RWPE2 (cell line): ENCODE data around the gene BTG1.

ENCODE experiments used
- ATAC-seq: fragments of 200-7000 bp; cut with Tn5 transposase; 3 replicates; pipeline ENCODE4 v1.9.1; 2021; ENCODE audit warnings: low read depth
- DNase-seq: peaks from one replicate; pipeline ENCODE4 v3.0.0-alpha.2; 2020; ENCODE audit warnings: low spot score
- H3K27ac ChIP-seq: fragments of 450-650 bp; 2 replicates; pipeline ENCODE4 v1.5.1; 2017; ENCODE audit warnings: mild to moderate bottlenecking; ENCODE audit not compliant: poor library complexity, severe bottlenecking
- H3K27me3 ChIP-seq: fragments of 250-450 bp; sonication (Bioruptor Pico); 2 replicates; pipeline ENCODE4 v1.5.1; 2021; ENCODE audit warnings: mild to moderate bottlenecking, moderate library complexity; ENCODE audit not compliant: insufficient read depth, poor library complexity, severe bottlenecking
- H3K36me3 ChIP-seq: fragments of 250-450 bp; sonication (Bioruptor Pico); 2 replicates; pipeline ENCODE4 v1.5.1; 2020; ENCODE audit warnings: low read depth, mild to moderate bottlenecking, moderate library complexity
- H3K4me1 ChIP-seq: fragments of 250-450 bp; sonication (Bioruptor Pico); 2 replicates; pipeline ENCODE4 v1.5.1; 2021; ENCODE audit warnings: mild to moderate bottlenecking, moderate library complexity; ENCODE audit not compliant: insufficient read depth, poor library complexity, severe bottlenecking
- H3K4me3 ChIP-seq: fragments of 250-450 bp; sonication (Bioruptor Pico); 2 replicates; pipeline ENCODE4 v1.5.1; 2021; ENCODE audit warnings: mild to moderate bottlenecking, moderate library complexity; ENCODE audit not compliant: severe bottlenecking
- H3K9me3 ChIP-seq: fragments of 250-450 bp; sonication (Bioruptor Pico); 2 replicates; pipeline ENCODE4 v1.5.1; 2021; ENCODE audit warnings: mild to moderate bottlenecking, moderate library complexity; ENCODE audit not compliant: severe bottlenecking
- TF ChIP-seq, protein P1 (sequence below): fragments of 450-650 bp; IDR thresholded peaks from one replicate; pipeline ENCODE4 v1.5.1; 2017; ENCODE audit warnings: mild to moderate bottlenecking, moderate library complexity; ENCODE audit not compliant: poor library complexity, severe bottlenecking

The BTG1 gene

DNA sequence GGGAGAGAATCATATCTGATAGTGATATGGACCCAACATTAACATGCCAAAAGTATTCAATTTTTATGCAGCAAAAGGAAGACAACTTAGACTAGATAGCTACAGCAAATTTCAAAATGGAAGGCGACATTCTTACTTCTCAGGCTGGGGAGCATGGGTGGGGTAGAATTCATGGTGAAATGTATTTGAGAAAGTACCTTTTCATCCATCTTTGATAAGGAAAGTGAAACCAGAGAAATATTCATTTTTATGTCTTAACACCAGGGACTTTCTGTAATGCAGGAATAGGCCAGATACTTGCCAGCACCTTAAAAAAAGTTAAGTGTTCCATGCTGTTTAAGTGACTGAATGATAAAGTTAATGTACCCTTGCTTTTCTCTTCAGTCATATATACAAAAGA, 13.4 kb downstream of the BTG1 start:
- Histone ChIP-seq H3K27me3 (no peaks in the 10 kb centered on the region), H3K9me3 (no peaks in the 10 kb centered on the region), H3K27ac (no peak overlapping the region), H3K4me1 (peaks cover 49% of the 10 kb centered on the region), H3K36me3 (no peaks in the 10 kb centered on the region), H3K4me3 (no peak overlapping the region)
- DNase-seq = no peak
- TF ChIP-seq, protein P1, sequence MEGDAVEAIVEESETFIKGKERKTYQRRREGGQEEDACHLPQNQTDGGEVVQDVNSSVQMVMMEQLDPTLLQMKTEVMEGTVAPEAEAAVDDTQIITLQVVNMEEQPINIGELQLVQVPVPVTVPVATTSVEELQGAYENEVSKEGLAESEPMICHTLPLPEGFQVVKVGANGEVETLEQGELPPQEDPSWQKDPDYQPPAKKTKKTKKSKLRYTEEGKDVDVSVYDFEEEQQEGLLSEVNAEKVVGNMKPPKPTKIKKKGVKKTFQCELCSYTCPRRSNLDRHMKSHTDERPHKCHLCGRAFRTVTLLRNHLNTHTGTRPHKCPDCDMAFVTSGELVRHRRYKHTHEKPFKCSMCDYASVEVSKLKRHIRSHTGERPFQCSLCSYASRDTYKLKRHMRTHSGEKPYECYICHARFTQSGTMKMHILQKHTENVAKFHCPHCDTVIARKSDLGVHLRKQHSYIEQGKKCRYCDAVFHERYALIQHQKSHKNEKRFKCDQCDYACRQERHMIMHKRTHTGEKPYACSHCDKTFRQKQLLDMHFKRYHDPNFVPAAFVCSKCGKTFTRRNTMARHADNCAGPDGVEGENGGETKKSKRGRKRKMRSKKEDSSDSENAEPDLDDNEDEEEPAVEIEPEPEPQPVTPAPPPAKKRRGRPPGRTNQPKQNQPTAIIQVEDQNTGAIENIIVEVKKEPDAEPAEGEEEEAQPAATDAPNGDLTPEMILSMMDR = no peak
- no peak for ATAC-seq

DNA sequence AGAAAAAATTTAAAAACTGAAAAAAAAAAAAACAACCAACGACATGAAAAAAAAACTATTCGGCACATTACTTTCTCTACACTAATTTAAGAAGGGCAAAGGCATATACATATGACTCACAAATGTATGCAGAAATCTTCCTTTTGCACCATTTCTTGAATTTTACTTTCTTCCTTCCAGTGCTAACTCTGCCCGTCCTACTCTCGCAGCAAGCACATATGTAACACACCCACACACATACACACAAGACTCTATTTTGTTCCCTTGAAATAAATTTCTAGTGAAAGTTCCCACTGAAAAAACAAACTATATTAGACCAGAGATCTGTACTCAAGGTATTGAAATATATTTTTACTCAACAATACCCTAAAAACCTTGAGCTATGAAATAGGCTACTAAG, 14.6 kb downstream of the BTG1 start:
- TF ChIP-seq, protein P1 = no peak
- peaks cover 37% of the 10 kb centered on the region for H3K4me1 ChIP-seq
- no peak for ATAC-seq
- no peak for DNase-seq
- no peak overlapping the region for H3K27ac ChIP-seq
- no peaks in the 10 kb centered on the region for H3K36me3 ChIP-seq
- H3K27me3 ChIP-seq = no peaks in the 10 kb centered on the region
- H3K9me3 ChIP-seq = no peaks in the 10 kb centered on the region
- no peak overlapping the region for H3K4me3 ChIP-seq

DNA sequence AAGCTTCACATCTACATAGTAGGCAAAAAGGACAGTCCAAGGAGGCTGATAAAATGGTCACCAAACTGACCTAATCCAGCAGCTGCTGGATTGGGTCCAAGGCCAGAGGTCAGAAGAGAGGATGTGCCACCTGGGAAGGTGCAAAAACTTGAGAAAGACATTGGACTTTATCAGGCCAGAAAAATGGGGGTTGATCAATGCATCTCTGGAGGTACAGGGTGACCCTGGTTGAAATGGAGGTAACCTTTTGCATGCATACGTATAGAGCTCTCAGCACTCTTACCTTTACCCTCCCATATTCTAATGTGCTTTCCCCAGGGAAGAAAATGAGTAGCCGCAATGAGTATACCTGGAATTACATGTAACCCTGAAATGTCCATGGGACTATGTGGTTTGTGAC, 16.0 kb downstream of the BTG1 start:
- no peak for ATAC-seq

DNA sequence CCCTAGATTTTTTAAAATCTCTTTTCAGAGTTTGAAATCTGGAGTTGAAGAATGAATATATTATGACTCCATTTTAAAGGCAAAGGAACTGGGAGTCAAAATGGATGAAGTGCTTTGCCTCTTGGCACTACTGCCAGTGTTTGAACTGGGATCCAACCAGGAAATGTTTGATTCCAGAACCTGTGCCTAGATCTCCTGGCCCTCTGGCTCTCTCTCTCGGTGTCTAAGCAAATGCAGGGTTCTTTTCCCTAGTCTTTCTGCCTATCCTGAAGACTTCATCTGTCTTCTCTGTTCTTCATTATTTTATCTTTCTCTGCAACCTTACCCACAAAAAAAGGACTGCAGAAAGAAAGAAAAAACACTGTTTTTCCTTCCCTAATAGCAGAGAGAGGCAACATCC, 17.0 kb downstream of the BTG1 start:
- Histone ChIP-seq H3K4me3 (no peak overlapping the region), H3K9me3 (no peaks in the 10 kb centered on the region), H3K27me3 (no peaks in the 10 kb centered on the region), H3K36me3 (no peaks in the 10 kb centered on the region), H3K4me1 (peaks cover 14% of the 10 kb centered on the region), H3K27ac (no peak overlapping the region)
- ATAC-seq (no peak), DNase-seq (no peak)
- TF ChIP-seq, protein P1 = no peak

More for the DNA sequence above, 16.0 kb downstream of the BTG1 start:
- DNase-seq = no peak
- H3K27me3 ChIP-seq = no peaks in the 10 kb centered on the region
- TF ChIP-seq, protein P1 = no peak
- H3K9me3 ChIP-seq = no peaks in the 10 kb centered on the region
- H3K4me1 ChIP-seq = peaks cover 24% of the 10 kb centered on the region
- H3K4me3 ChIP-seq = no peak overlapping the region
- no peak overlapping the region for H3K27ac ChIP-seq
- no peaks in the 10 kb centered on the region for H3K36me3 ChIP-seq

DNA sequence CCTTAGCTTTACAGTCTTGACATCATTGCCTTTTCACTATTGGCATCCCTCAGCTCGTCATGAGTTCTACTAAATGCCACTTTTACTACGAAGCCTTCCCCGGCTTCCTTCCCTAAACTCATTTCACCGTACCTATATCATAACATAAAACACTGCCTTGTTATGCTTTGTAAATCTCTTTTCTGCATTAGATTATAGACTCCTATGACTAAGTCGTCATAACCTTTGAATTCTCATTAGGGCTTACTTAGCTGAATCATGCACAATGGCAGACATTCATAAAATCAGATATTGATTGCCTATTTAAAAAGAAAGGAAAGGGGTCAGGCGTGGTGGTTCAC, 21.0 kb downstream of the BTG1 start:
- Histone ChIP-seq H3K9me3 (peaks cover 2% of the 10 kb centered on the region), H3K36me3 (no peaks in the 10 kb centered on the region), H3K27me3 (no peaks in the 10 kb centered on the region), H3K4me1 (no peaks in the 10 kb centered on the region), H3K27ac (no peak overlapping the region), H3K4me3 (no peak overlapping the region)
- TF ChIP-seq, protein P1 = no peak
- ATAC-seq (no peak), DNase-seq (no peak)
